Activated CD8-positive, alpha-beta T cell treated with anti-CD3 and anti-CD28 coated beads for 36 hours (primary cell): Measurements from ENCODE around the gene SYS1. TPM values are rescaled to one million over a fixed set of nuclear protein-coding genes. Genes with fewer than 3 reads are reported as not detected.

Source experiments
- ATAC-seq: fragments of 200-7000 bp; cut with Tn5 transposase; one replicate; pipeline ENCODE4 v1.10.0; 2021; ENCODE audit warnings: mild to moderate bottlenecking, moderate library complexity
- CTCF ChIA-PET: fragments of 350-600 bp; sonication (Branson Sonifier 250); formaldehyde crosslinking; loops from one replicate; lab custom pipeline; 2021; ENCODE audit warnings: antibody characterized with exemption; lab: Charles Lee
- POLR2A ChIA-PET: fragments of 350-600 bp; sonication (Branson Sonifier 250); formaldehyde crosslinking; loops from one replicate; lab custom pipeline; 2021; ENCODE audit warnings: antibody characterized with exemption; lab: Charles Lee
- DNase-seq: peaks from one replicate; pipeline ENCODE4 v3.0.0-alpha.2; 2020
- H3K27ac Mint-ChIP-seq: one replicate; pipeline ENCODE4 v1.8.0; 2021; ENCODE audit warnings: mild to moderate bottlenecking, mixed read lengths
- H3K27me3 Mint-ChIP-seq: one replicate; pipeline ENCODE4 v1.8.0; 2021; ENCODE audit warnings: mixed read lengths
- H3K36me3 Mint-ChIP-seq: one replicate; pipeline ENCODE4 v1.8.0; 2021; ENCODE audit warnings: low read depth, mixed read lengths
- H3K4me1 Mint-ChIP-seq: one replicate; pipeline ENCODE4 v1.8.0; 2021; ENCODE audit warnings: low read depth, mixed read lengths
- H3K4me3 Mint-ChIP-seq: one replicate; pipeline ENCODE4 v1.8.0; 2021; ENCODE audit warnings: mild to moderate bottlenecking, moderate library complexity, mixed read lengths
- H3K9me3 Mint-ChIP-seq: one replicate; pipeline ENCODE4 v1.8.0; 2021; ENCODE audit warnings: mixed read lengths
- CTCF ChIP-seq: fragments of 200-600 bp; IDR thresholded peaks from one replicate; pipeline ENCODE4 v1.8.0; 2022; ENCODE audit warnings: antibody characterized with exemption, mild to moderate bottlenecking
- intact Hi-C: fragments of 100-400 bp; cut with micrococcal nuclease; formaldehyde crosslinking; loops from one replicate; pipeline ENCODE4 v1.10.0; 2022
- total RNA-seq, 2 experiments: library from RNA; stranded (reverse); gene quantifications; one replicate each; pipeline ENCODE4 v1.2.3, GENCODE V29; 2021

Gene SYS1
- total RNA-seq, 2 experiments from 2014 or later: 19.6 to 20.7 TPM

- ATAC-seq: peak; percentile 43
- no peak for TF ChIP-seq CTCF
- peaks cover 58% of the 10 kb centered on the region for H3K4me1 Mint-ChIP-seq
- no peaks in the 10 kb centered on the region for H3K9me3 Mint-ChIP-seq
- H3K27me3 Mint-ChIP-seq: no peaks in the 10 kb centered on the region
- ChIA-PET CTCF (interaction anchor here (1.0 to 24.4 kb wide), 10 partner anchors 11 to 84 kb away, joined by 3 to 549 read pairs (median 4); partner anchors contain the start of gene PIGT), POLR2A (interaction anchor here (0.6 to 2.0 kb wide), 4 partner anchors 21 to 388 kb away, joined by 3 to 6 read pairs (median 4); partner anchors contain the start of gene SDC4)
- H3K4me3 Mint-ChIP-seq: no peak overlapping the region
- H3K36me3 Mint-ChIP-seq: peaks cover 25% of the 10 kb centered on the region
- peak; percentile 38 for DNase-seq
- intact Hi-C loops: no loop called here
- peak overlapping the region; percentile 70 for H3K27ac Mint-ChIP-seq
These were observed 5.4 kb downstream of the SYS1 start for GRCh38 chr20:45368221-45368980.

GRCh38 chr20:45370571-45371160 lies 7.7 kb downstream of the SYS1 start:
- Mint-ChIP-seq H3K27ac (no peak overlapping the region), H3K36me3 (peaks cover 18% of the 10 kb centered on the region)
- DNase-seq: no peak

GRCh38 chr20:45372241-45372640 lies 9.3 kb downstream of the SYS1 start:
- no peaks in the 10 kb centered on the region for H3K9me3 Mint-ChIP-seq
- intact Hi-C loops: no loop called here
- H3K36me3 Mint-ChIP-seq: peaks cover 10% of the 10 kb centered on the region
- no peaks in the 10 kb centered on the region for H3K27me3 Mint-ChIP-seq
- POLR2A ChIA-PET: interaction anchor here (0.8 to 3.6 kb wide), 6 partner anchors 9 to 72 kb away, joined by 3 to 35 read pairs (median 6); partner anchors contain the start of genes DBNDD2, PIGT and SYS1
- no peak for TF ChIP-seq CTCF
- CTCF ChIA-PET: interaction anchor here (1.5 to 24.4 kb wide), 11 partner anchors 10 to 399 kb away, joined by 3 to 549 read pairs (median 25); partner anchors contain the start of genes PIGT and SYS1
- DNase-seq (no peak), ATAC-seq (no peak)
- no peak overlapping the region for H3K27ac Mint-ChIP-seq
- no peak overlapping the region for H3K4me3 Mint-ChIP-seq
- peaks cover 42% of the 10 kb centered on the region for H3K4me1 Mint-ChIP-seq

More at GRCh38 chr20:45370571-45371160, 7.7 kb downstream of the SYS1 start:
- TF ChIP-seq CTCF: no peak
- Mint-ChIP-seq H3K4me3 (no peak overlapping the region), H3K9me3 (no peaks in the 10 kb centered on the region), H3K27me3 (no peaks in the 10 kb centered on the region), H3K4me1 (peaks cover 50% of the 10 kb centered on the region)
- intact Hi-C loops: no loop called here
- POLR2A ChIA-PET: interaction anchor here (1.2 kb wide), 1 partner anchor 46 kb away, joined by 3 read pairs; the partner anchor contains the start of gene PIGT
- CTCF ChIA-PET: interaction anchor here (1.1 to 24.4 kb wide), 9 partner anchors 8 to 400 kb away, joined by 3 to 549 read pairs (median 6); partner anchors contain the start of gene SYS1
- ATAC-seq: no peak

- Mint-ChIP-seq H3K4me3 (peak overlapping the region; percentile 77), H3K9me3 (no peaks in the 10 kb centered on the region), H3K4me1 (peaks cover 36% of the 10 kb centered on the region), H3K36me3 (peaks cover 9% of the 10 kb centered on the region), H3K27ac (peak overlapping the region; percentile 83), H3K27me3 (no peaks in the 10 kb centered on the region)
- DNase-seq (no peak), ATAC-seq (no peak)
- CTCF ChIA-PET: interaction anchor here (0.9 to 24.4 kb wide), 30 partner anchors 9 to 398 kb away, joined by 3 to 549 read pairs (median 8); partner anchors contain the start of genes DBNDD2, PIGT, SDC4 and SYS1
- POLR2A ChIA-PET: interaction anchor here (0.7 to 3.6 kb wide), 12 partner anchors 9 to 72 kb away, joined by 3 to 35 read pairs (median 4); partner anchors contain the start of genes DBNDD2, PIGT and SYS1
- no peak for TF ChIP-seq CTCF
- intact Hi-C loops: no loop called here
These were observed 9.8 kb downstream of the SYS1 start for GRCh38 chr20:45372646-45373352.
